BE2C (cell line): ENCODE measurements around the gene HPGD.

ENCODE experiments used
- DNase-seq: peaks from one replicate; pipeline ENCODE4 v3.0.0-alpha.2; 2020
- H3K27me3 ChIP-seq: fragments of 250-450 bp; sonication (Bioruptor Pico); 2 replicates; pipeline ENCODE4 v1.5.1; 2020; ENCODE audit warnings: mild to moderate bottlenecking
- H3K36me3 ChIP-seq: fragments of 250-450 bp; sonication (Bioruptor Pico); 2 replicates; pipeline ENCODE4 v1.5.1; 2020; ENCODE audit warnings: mild to moderate bottlenecking
- H3K4me1 ChIP-seq: fragments of 250-450 bp; sonication (Bioruptor Pico); 2 replicates; pipeline ENCODE4 v1.5.1; 2020
- H3K4me3 ChIP-seq: 2 replicates; pipeline ENCODE4 v1.5.1; 2011; ENCODE audit warnings: low read depth, low read length
- H3K9me3 ChIP-seq: fragments of 250-450 bp; sonication (Bioruptor Pico); 2 replicates; pipeline ENCODE4 v1.5.1; 2020
- CTCF ChIP-seq: IDR thresholded peaks from 2 replicates; pipeline ENCODE4 v1.5.1; 2012; ENCODE audit warnings: mild to moderate bottlenecking, low read depth, low read length

HPGD gene

DNA sequence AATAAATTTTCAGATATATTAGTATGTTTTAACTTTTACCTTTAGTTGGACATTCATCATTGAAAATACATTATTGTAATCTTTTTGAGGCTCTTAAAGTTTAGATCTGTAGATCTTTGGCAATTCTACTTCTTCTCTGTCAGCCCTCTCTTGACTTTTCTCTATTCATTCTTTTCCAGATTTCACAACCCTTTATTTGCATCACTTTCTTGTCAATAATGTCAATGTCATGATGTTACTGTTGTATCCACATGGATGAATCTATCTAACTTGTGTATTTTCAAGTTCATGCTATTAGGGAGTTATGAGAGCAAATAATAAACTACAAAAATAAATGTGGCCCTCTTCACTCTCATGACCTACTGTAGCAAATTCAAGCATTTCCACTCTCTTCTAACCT lies 23.0 kb upstream of the HPGD start:
- H3K9me3 ChIP-seq: no peaks in the 10 kb centered on the region
- no peak overlapping the region for H3K4me3 ChIP-seq
- no peak for DNase-seq
- TF ChIP-seq CTCF: no peak
- no peaks in the 10 kb centered on the region for H3K4me1 ChIP-seq
- no peaks in the 10 kb centered on the region for H3K36me3 ChIP-seq
- H3K27me3 ChIP-seq: peaks cover 6% of the 10 kb centered on the region; the same call in 1 of the 2 replicates

DNA sequence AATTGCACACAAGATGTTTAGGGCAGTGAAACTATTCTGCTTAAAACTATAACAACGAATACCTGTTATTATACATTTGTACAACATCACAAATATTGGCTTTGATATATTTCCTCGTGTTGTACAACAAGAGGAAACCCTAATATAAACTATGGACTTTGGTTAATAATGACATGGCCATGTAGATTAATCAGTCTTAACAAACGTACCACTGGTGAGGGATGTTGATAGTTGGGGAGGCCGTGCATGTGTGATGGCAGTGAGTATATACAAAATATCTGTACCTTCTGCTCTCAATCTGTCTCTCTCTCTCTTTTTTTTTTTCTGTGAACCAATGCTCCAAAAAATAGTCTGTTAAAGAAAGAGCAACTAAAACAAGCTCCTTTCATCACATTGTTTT lies 22.2 kb upstream of the HPGD start:
- no peak for TF ChIP-seq CTCF
- H3K4me3 ChIP-seq: no peak overlapping the region
- H3K4me1 ChIP-seq: no peaks in the 10 kb centered on the region
- DNase-seq: no peak
- H3K36me3 ChIP-seq: no peaks in the 10 kb centered on the region
- H3K27me3 ChIP-seq: peaks cover 6% of the 10 kb centered on the region; the same call in 1 of the 2 replicates
- no peaks in the 10 kb centered on the region for H3K9me3 ChIP-seq

GRCh38 chr4:174540175-174540574 lies 17.9 kb upstream of the HPGD start:
- no peak overlapping the region for H3K4me3 ChIP-seq
- no peaks in the 10 kb centered on the region for H3K4me1 ChIP-seq
- H3K27me3 ChIP-seq: peaks cover under 1% of the 10 kb centered on the region; the same call in 1 of the 2 replicates
- H3K9me3 ChIP-seq: no peaks in the 10 kb centered on the region
- no peaks in the 10 kb centered on the region for H3K36me3 ChIP-seq
- no peak for DNase-seq
- no peak for TF ChIP-seq CTCF

GRCh38 chr4:174539571-174539970 lies 17.3 kb upstream of the HPGD start:
- Histone ChIP-seq H3K4me1 (no peaks in the 10 kb centered on the region), H3K27me3 (no peaks in the 10 kb centered on the region; the same call in 1 of the 2 replicates), H3K36me3 (no peaks in the 10 kb centered on the region), H3K9me3 (no peaks in the 10 kb centered on the region), H3K4me3 (no peak overlapping the region)
- no peak for TF ChIP-seq CTCF
- DNase-seq: no peak

DNA sequence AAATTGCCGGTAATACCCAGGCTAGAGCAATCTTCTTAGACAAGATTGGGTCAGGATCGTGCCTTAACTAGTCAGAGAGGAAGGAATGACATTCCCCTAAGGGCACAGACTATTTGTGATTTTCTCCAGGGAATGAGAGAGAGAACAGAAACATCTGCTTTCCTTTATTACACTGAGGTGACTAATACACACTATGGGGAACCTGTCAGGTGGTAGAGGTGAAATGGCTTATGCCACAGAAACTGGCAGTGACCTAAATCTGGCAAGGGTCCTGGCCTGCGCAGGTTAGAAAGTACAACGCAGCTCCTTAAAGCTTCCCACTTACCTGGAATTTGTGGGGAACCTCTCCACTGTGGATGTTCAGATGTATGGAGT lies 16.6 kb upstream of the HPGD start:
- TF ChIP-seq CTCF: no peak
- DNase-seq: no peak
- H3K36me3 ChIP-seq: no peaks in the 10 kb centered on the region
- H3K9me3 ChIP-seq: no peaks in the 10 kb centered on the region
- peaks cover 6% of the 10 kb centered on the region; the same call in 1 of the 2 replicates for H3K27me3 ChIP-seq
- no peak overlapping the region for H3K4me3 ChIP-seq
- no peaks in the 10 kb centered on the region for H3K4me1 ChIP-seq

DNA sequence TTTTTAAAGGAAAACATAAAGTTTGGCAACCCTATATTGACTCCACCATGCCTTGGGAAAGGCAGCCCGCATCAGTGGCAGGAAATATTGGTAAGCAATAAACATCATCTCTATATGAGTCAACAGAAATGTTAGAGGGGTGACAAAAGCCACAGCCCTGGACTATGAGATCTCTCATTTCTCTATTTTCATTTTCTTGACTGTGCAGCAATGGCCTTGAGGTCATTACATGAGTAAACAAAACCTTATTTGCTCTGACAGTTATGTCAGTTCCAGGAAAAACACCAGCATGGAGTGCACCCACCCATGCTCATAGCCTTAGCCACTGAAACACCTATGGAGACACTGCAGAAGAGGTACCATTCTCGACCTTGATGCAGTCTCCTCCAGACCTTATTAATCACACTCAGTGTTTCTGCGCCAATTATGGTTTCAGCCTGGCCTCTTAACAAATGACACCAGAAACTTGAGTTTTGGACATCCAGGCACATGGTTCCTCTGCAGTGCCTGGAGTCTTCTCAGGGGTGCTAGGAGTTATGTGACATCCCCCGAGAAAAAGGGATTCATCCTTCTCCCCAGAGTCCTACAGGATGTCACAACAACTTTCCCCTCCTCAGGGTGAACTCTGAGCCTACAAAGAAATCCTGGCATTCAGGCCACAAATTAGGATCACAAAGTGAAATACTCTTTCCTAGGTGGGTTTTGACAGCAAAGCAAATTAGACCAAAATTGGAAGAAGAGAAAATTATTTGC lies 16.0 kb upstream of the HPGD start:
- Histone ChIP-seq H3K9me3 (no peaks in the 10 kb centered on the region), H3K4me3 (no peak overlapping the region), H3K36me3 (no peaks in the 10 kb centered on the region), H3K4me1 (no peaks in the 10 kb centered on the region), H3K27me3 (peaks cover 8% of the 10 kb centered on the region; the same call in 1 of the 2 replicates)
- no peak for TF ChIP-seq CTCF
- DNase-seq: no peak
